Right lobe of liver (tissue), 4 donors: ENCODE data around the gene ZNF860.

Experiments used
- POLR2A ChIP-seq: fragments of 450-650 bp; IDR thresholded peaks from one replicate; pipeline ENCODE4 v1.6.1; 2017; ENCODE audit warnings: antibody characterized with exemption, mild to moderate bottlenecking
- TF ChIP-seq, protein P1 (sequence below), 4 donors: fragments of 200-600 bp in 3 of 4; fragments of 450-650 bp in 1 of 4; IDR thresholded peaks; one replicate each; pipeline versions ENCODE4 v1.5.1 to v1.8.0; 2016 to 2022; ENCODE audit warnings: antibody characterized with exemption in 4 of 4, mild to moderate bottlenecking in 2 of 4
- donor health status: DM: no; HTN: no; CAD: no.
- donor health status: DM: no; HTN: no; CAD: no.
- donor health status: DM: no; HTN: yes; CAD: no.

DNA sequence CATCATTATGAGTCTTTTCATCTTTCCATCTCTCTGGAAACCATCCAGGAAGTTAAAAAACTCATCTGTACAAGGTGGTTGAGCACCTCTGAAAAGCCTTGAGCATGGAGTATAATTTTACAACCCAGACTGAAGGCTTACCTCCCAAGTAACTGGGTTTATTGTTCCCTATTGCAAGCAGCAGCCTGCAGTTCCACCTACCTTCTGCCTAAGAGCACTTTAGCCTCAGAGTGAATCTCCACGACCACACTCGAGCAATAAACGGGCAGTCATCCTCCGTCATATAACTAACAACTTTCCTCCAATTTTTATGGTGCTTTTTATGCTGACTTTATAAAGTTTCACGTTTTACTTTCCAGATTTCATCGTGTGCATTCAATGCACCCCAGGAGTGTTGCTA is 33.3 kb upstream of the ZNF860 start:
- no peak for TF ChIP-seq POLR2A
- TF ChIP-seq, protein P1, sequence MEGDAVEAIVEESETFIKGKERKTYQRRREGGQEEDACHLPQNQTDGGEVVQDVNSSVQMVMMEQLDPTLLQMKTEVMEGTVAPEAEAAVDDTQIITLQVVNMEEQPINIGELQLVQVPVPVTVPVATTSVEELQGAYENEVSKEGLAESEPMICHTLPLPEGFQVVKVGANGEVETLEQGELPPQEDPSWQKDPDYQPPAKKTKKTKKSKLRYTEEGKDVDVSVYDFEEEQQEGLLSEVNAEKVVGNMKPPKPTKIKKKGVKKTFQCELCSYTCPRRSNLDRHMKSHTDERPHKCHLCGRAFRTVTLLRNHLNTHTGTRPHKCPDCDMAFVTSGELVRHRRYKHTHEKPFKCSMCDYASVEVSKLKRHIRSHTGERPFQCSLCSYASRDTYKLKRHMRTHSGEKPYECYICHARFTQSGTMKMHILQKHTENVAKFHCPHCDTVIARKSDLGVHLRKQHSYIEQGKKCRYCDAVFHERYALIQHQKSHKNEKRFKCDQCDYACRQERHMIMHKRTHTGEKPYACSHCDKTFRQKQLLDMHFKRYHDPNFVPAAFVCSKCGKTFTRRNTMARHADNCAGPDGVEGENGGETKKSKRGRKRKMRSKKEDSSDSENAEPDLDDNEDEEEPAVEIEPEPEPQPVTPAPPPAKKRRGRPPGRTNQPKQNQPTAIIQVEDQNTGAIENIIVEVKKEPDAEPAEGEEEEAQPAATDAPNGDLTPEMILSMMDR (IDR thresholded peaks at IDR 0.05) = no peak
